NCI-H2107 treated with DMSO at 0.1 percent for 48 hours (cell line): ENCODE data around the gene CDKAL1.
"Not testable (repeated sequence)": the region's sequence is repeated elsewhere in the genome, so short reads cannot be mapped to it uniquely, and the experiment has no call there.

ENCODE experiments used
- DNase-seq: peaks from one replicate; lab custom pipeline; 2025; ENCODE audit not compliant: unreplicated experiment; lab: John Stamatoyannopoulos, UW

The CDKAL1 gene

GRCh38 chr6:20915156-20915555, 380.9 kb downstream of the CDKAL1 start:
- DNase-seq = no peak

DNA sequence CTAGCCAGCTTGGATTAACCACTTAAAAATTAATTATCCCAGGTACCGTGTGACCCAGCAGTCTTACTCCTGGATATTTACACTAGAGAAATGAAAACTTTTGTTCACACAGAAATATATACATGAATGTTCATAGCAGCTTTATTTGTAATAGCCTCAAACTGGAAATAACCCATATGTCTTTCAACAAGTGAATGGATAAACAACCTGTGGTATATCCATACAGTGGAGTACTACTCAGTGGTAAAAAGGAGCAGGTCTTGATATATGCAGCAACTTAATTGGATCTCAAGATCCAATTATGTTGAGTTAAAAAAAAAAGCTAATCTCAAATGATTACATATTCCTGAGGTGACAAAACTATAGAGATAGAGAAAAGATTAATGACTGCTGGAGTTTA, 381.4 kb downstream of the CDKAL1 start:
- no peak for DNase-seq

DNA sequence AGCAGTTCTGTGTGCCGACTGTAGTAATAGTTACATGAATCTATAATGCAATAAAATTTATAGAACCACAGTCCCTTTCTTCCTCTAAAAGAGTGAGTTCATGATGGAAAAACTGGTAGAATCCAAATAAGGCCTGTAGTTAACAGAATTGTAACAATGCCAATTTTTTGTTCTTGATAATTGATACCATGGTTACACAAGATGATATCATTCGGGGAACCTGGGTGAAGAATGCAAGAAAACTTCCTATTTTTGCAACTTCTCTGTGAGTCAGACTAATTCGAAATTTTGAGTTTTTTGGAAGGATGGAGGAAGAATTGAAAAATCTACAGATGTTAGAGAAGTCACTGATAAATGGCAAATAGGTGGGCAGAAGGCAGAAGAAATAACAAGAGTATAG, 381.8 kb downstream of the CDKAL1 start:
- no peak for DNase-seq

- DNase-seq = no peak
These were observed 384.6 kb downstream of the CDKAL1 start for GRCh38 chr6:20918868-20919267.

- no peak for DNase-seq
These were observed 385.6 kb downstream of the CDKAL1 start for GRCh38 chr6:20919677-20920385.

- no peak for DNase-seq
These were observed 387.3 kb downstream of the CDKAL1 start for GRCh38 chr6:20921578-20921977.

DNA sequence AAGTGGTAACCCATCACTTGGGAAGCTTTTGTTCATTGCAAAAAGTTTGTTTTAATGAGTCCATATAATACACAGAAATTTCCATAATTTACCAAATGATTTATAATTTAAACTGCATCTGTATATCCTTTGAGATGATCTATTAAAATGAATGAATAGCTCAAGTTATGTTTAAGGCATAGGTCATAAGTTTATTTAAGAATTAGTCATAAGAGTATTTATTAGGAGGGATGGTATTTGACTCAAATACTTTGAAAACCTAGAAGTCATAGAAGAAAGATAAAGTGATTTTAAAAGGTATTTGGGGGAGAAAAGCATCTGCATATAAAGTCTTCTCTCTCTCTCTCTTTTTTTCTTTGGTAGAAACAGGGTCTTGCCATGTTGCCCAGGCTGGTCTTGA, 388.5 kb downstream of the CDKAL1 start:
- DNase-seq = no peak

GRCh38 chr6:20924094-20924493, 389.8 kb downstream of the CDKAL1 start:
- not testable (repeated sequence) for DNase-seq

DNA sequence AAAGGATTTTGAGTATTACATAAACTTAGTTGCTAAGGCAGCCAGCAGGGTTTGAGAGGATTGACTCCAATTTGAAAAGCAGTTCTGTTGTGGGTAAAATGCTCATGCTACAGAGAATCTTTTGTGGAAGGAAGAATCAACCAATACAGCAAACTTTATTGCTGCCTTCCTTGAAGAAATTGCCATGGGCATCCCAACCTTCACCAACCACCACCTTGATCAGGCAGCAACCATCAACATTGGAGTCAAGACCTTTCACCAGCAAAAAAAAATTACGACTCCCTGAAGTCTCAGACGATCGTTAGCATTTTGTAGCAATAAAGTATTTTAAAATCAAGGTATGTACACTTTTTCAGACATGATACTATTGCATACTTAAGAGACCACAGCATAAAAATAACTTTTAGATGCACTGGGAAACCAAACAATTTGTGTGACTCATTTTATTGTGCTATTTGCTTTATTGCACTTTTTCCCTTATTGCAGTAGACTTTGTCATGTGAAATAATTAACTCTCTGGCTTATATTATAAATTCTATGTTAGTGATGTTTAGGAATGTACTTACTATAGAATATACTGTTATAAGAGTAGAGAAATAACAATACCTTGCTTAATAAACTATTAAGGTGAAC, 390.8 kb downstream of the CDKAL1 start:
- DNase-seq = no peak

GRCh38 chr6:20927130-20927860, 393.0 kb downstream of the CDKAL1 start:
- no peak for DNase-seq

- no peak for DNase-seq
These were observed 395.0 kb downstream of the CDKAL1 start for GRCh38 chr6:20929283-20929682.

DNA sequence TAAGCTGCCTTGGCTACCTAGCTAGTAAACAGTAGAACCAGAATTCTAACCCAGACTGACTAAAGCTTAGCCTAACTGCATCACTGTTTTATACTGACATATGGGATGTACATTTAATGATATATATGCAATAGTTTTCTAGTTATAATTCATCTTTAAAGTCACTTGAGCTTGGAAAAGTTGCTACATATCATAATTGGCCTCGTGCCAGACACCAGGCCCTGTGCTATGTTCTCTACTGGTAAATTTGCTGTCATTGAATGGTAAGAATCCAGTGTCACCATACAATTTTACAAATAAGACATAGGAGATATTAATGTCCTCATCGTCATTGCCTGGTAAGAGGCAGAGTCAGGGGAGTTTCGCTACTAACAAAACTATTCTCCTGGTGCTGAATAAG, 396.8 kb downstream of the CDKAL1 start:
- DNase-seq = no peak

DNA sequence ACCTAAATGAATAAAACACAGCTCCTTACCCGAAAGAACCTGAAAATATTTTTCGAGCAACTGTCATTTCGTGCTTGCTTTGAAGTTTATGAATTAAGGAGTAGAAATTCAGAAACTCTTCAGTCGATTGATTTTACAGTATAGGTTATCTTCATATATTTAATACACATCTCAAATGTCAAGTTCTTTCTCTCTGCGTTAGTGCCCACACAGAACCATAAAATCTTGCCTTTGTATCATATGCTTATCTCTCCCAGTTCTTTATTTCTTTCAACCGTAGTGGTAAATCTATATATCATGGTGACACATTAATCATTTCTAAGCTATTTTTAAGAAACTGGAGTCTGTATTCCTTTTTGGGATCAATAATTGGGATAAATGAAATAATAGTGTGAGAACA, 397.5 kb downstream of the CDKAL1 start:
- no peak for DNase-seq

GRCh38 chr6:20932284-20932683, 398.0 kb downstream of the CDKAL1 start:
- DNase-seq = no peak

DNA sequence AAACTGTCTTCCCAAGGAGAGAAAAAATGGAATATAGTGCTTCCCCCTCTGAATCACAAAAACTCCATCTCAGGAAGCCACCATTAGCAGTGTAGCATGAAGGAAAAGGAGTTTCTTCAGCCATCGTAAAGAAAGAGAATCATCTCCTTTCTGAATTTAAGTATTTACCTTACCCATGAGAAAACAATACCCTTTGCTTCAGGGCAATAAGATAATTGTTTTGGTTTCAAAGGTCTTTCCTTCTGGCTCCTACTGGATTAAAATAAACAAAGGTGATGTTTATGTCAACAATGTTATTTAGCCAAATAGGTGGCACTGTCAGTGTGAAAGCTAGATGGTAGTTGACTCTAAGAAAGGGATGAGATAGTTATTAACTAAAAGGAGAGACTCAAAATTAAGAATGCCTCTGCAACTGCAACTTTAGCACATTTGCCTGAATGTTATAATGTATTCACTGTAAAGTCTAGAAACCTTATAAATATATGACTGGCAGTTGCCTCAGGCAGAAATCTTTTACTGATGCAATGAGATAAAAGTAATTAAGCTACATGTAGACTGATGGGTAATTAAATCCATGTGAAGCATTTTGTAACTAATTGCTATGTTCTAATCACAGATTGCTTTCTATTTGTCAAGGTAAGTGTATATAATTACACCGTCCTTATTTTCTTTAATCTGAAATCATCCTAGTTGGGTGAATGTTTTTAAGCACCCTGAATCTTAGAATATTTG, 399.0 kb downstream of the CDKAL1 start:
- DNase-seq = no peak

DNA sequence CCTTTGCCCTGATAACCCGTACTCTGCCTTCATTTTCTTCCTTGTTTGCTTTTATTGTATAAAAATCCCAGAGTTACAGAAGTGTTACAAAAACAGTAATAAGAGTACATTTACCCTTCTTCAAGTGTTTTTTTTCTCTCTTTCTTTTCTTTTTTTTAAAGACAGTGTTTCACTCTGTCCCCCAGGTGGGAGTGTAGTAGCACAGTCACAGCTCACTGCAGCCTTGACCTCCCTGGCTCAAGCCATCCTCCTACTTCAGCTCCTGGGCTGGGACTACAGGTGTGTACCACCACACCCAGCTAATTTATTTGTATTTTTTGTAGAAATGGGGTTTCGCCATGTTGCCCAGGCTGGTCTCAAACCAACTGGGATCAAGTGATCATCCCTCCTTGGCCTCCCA, 402.7 kb downstream of the CDKAL1 start:
- DNase-seq = no peak

- no peak for DNase-seq
These were observed 405.0 kb downstream of the CDKAL1 start for GRCh38 chr6:20939161-20939775.

DNA sequence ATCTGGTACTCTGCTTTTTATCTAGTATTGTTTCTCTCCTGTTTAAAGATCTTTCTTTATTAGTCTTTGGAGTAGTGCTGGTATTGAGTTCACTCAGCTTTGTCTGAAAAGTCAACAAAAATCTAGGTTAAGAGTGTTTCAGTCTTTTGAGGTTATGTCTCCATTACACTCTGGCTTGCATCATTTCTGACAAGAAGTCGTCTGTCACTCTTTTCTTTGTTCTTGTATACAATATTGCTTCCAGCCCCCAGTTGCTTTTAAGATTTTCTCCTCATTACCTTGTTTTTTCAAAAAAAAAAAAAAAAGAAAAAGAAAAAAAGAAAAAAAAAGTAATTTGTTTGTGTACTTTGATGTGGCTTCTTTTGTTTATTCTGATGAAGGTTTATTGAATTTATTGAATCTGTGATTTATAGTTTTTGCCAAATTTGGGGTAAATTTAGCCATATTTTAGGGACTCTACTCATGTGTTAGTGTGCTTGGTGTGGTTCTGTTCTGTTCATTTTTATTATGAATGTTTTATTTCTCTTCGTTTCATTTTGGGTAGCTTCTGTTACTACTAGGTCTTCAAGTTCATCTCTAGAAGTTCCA, 408.9 kb downstream of the CDKAL1 start:
- DNase-seq = no peak

DNA sequence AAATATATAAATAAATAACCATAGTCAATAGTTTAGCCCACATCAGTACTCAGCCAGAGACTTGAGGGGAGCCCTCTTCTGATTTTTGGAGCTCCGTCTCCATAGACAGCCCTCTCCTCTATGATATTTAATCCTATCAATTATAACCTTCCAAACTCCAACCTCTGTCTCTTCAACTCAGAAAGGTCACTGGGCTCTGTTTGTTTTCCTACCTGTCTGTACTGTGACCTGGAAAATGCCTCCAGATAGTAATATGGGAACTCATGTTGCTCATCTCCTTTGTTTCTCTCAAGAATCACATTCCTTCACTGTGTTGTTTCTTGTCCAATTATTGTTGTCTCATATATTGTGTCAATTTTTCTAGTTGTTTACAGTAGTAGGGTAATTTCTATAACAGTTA, 409.7 kb downstream of the CDKAL1 start:
- no peak for DNase-seq

DNA sequence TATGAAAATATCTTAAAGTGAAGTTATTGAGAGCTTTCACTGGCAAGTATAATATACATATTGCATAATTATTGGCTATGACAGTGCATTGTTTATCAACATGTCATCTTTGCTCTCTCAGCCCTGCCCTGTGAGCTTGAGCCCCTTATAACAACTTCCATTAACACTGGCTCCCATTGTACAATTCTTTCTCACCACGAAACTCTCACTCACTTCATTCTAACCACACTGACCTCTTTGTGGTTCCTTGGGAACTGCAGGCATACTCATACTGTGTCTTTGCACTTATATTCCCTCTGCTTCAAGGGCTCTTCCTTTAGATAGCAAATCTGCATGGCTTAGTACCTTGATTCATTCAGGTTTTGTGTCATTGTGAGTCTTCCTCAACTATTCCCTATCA, 411.8 kb downstream of the CDKAL1 start:
- no peak for DNase-seq

GRCh38 chr6:20946890-20947289, 412.6 kb downstream of the CDKAL1 start:
- no peak for DNase-seq
